Right renal pelvis (tissue), 4 donors: ENCODE results near the gene CSF3. TPM values are rescaled to one million over a fixed set of nuclear protein-coding genes. Genes with fewer than 3 reads are reported as not detected.

Experiments
- DNase-seq, 4 donors: peaks; one replicate each; pipeline ENCODE4 v3.0.0-alpha.2; 2013; ENCODE audit warnings: low read depth in 4 of 4, low spot score in 3 of 4, missing footprints in 1 of 4
- polyA plus RNA-seq, 4 donors: library from polyadenylated mRNA; unstranded; fragments of 120-200 nt; gene quantifications; one replicate each; pipeline ENCODE4 v1.2.1, GENCODE V29; 2013; ENCODE audit not compliant: insufficient read length in 4 of 4

Gene CSF3
- polyA plus RNA-seq, 4 donors = not detected

DNA sequence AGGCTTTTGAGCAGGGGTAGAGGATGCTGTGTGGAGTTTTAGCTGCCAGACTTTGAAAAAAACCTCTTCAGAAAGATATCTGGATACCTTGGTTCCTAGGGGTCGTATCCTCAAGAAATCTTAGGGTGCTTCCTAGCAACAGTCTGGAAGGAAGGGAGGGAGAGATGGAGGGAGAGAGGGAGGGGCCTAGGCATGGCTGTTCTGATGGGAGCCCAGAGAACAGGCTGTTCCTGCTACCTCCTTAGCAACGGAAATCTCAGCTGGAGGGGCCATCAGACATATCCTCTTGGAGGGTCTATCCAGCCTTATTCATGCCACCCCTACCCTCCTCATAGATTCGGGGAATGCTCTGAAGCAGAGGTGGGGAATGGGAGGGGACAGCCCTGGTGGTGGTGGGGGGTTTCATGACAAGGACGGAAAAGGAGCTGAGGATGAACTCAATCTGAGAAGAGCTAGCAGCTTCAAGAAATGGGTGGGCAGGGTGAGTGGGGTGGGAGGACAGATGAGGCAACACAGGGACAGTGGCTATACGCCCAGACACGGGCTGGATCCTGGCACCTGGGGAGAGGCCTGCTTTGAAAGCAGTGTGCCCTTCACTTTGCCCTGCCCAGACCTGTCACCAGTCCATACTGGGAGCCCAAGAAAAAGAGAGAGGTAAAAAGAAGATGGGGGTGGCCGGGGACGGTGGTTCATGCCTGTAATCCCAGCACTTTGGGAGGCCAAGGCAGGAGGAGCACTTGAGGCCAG is 44.7 kb downstream of the CSF3 start:
- no peak for DNase-seq

DNA sequence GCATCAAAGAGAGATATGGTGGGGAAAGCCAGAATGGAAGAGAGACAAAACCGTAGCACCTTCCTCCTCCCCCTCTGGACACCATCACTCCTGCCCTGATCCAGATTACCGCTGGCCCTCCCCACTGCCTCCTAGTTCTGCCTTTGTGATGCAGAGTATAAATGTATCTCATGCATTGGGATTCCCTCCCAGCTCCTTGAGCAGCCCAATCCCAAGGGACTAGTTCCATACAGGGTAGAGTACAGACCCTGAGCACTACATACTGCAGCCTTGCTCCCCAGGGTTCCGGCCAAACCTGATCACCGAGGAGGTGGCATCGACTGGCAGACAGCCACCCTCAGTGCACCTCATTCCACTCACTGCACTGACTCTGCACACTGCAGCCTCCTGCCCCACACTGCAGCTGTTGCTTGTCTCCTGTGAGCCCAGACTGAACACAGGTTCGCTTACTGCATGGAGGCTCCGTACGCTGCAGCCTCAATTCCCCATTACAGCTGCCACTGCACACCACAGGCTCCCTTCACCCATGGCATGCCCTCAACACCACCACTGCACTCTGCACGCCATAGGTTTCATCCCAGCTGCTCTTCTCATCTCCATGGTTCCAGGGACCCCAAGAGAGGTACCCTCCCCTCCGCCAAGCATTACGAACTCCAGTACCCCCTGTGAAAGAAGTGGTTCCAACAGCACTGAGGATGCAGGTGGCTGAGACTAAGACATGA is 45.8 kb downstream of the CSF3 start:
- no peak for DNase-seq

DNA sequence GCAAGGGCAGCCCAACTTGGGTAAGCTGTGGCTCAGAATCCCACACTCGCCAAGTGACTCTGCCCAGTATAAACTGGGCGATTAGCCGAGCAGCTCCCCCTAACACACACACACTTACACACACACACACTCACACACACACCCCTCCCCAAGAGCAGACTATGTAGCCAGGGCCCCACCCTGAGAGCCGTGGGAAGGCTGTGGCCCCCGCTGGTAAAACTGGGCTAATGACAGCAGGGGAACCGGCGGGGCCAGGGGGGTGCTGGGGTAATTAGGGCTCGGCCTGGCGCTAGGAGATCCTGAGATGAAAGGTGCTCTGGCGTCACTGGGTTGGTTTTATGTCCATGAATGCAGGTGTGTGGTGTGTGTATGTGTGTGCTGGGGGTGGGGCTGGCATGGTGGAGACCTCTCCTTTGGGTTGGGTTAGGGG is 46.4 kb downstream of the CSF3 start:
- DNase-seq = no peak

DNA sequence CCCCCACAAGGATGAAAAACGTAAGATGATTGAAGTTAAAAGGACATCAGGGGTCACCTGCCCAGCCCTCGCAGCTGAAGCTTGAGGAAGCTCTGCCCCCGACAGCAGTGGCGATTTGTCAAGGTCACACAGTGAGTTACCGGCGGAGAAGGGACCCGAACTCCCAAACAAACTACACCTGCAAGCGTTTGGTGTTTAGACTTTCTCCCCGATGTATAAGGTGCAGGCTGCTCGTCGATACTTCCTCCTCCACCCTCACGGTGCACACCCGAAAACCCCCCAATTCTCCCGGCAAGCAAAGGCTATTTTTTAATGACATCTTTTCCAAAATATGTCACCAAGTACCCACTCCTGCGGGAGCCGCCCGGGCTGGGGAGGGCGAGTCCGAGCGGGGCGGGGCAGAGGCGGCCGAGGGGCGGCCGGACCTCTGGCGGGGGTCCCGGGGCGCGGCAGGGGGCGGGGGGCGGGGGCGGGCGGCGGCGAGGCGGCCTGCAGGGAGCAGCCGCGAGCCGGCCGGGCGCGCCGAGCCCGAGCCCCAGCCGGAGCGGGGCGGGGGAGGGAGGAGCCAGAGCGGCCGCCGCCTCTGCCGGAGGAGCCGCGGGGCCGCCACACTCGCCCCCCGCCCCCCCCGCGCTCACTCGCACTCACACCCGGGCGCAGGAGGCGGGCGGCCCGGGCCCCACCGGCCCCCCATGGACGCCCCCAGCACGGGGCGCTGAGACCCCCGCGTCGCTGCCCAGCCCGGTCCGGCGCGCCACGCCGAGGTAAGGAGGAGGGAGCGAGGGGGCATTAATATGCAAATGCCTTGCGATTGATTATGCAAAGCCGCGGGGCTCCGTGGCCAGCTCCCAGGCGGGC is 47.3 kb downstream of the CSF3 start, which contains the start of gene THRA:
Gene THRA (plus strand): TSS at position 637 of the 858 bp plus-strand sequence. CDS start 11,524 bp downstream, outside the sequence.
- no peak for DNase-seq

DNA sequence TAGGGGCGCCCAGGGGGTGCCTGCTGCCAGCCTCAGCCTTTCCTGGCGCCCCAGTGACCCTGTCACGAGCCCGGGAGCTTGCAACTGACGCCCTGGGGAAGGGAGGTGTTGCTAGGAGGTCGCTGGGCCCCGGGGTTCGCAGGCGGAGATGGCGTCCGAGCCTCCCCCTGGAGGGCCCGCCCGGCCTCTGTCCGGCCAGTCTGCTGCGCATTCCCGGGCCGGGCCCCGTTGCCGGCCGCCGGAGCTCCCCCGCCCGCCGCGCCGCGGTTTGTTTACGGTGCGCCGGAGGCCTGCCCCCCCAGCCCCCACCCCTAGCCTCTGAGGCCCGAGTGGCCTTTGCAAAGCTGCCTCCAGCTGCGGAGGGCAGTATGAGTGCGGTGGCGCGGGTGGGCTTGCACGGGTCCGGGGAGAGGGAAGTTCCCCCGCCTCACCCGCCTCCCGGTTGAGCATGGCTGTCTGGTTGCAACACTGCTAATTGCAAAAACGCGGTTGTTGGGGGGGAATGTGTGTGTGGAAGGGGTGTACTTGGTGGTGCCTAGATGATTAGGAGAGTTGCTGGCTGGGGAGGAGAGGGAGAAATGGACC is 48.0 kb downstream of the CSF3 start:
- peak in 1 of 4 donors; percentile 21 for DNase-seq

DNA sequence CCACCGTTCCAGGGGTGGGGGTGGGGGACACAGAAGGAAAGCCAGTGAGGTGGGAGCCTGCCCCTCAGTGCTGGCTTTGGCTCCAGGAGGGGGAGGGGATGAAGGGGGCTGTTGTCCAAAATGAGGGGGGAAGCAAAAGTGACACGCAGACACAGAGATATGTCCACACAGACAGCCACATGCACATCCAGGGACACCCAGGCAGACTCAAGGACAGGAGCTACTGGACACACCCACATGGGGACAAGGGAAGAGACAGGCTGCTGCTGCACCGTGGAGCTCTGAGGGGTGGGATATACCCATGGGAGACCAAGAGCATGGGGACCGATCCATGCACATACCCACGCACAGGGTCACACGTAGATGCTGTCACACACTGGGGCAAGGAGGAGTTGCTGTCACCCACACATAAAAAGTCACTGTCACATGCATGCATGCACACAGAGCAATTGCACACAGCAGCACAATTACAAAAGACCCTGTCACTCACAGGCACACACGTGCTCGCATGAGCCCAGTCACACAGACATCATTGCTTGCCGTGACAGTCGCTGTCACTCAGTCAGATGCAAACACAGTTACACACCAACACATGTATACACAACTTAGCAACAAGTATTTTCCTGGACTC is 48.8 kb downstream of the CSF3 start:
- no peak for DNase-seq

DNA sequence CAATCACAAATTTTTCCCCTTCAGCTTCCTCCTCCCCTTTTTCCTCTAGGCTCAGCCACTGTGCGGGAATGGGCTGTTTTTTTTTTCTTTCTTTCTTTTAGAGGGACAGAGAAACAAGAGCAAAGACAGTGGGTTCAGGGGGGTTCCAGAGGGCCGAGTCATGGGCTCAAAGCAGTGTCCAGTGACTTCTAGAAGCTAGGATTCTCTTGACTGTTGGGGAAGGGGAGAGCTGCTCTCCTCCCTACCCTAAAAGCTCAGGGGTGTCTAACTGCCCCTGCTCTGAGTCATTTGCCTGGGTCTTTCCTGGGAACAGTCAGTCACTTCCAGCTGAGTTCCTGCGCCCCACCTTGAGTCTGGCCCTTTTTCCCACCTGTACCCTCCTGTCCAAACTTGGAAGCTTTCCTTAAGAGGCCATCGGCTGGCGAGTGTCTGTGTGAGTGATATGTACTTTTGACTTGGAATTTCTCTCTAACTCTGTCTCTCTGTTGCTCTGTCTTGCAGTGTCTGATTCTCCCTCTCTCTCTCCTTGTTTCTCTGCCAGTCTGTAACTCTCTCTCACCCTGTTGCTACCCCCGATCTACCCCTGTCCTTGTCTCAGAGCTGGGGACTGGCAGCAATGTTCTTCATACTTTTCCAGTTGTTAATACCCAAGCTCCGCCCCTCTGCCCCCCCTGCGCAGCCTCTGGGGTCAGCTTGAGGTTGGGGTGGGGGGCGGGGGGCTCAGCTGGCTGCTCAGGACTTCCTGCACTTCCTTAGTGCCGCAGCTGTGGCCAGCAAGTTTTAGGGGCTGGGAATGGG is 49.9 kb downstream of the CSF3 start:
- no peak for DNase-seq

DNA sequence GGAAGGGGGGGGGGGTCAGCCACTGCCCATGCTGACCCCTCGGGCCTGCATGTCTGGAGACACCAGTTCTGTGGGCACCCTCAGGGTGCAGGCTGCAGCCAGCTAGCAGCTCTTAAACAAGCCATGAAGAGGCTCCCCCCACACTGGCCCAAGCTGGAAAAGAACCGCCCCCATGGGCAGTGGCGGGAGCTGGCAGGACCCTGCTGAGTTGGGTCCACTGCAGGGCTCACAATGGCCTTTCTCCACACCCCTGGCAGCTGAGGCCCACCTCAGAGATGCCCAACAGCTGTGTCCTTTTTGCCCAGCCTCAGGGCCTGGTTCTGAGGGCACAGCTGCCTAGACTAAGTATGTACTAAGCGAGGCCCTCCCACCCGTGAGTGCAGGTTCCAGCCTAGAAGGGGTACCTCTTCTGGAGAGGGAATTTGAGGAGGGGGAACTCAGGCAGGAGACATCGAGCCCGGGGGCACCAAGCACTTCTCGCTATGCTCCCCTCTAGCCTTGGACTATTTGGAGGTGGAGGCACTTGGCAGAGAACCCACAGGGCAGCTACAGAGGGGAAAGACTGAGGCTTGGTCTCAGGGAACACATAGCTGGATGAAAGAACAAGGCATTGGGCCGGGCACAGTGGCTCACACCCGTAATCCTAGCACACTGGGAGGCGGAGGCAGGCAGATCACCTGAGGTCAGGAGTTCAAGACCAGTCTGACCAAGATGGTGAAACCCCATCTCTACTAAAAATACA is 50.7 kb downstream of the CSF3 start:
- DNase-seq = no peak

Other genes with a start within 250 kb of the CSF3 start
- gene IKZF3, start 151.1 kb upstream of the CSF3 start, polyA plus RNA-seq = under 1 TPM; 0.17 to 0.30 (median 0.22) TPM
- gene ZPBP2, start 147.2 kb upstream of the CSF3 start, polyA plus RNA-seq = under 1 TPM in 1 of 4 donors, not detected in 3; 0.04 TPM
- gene GSDMB, start 96.8 kb upstream of the CSF3 start, polyA plus RNA-seq = 10 to 100 TPM; 10.2 to 22.1 (median 11.2) TPM
- gene ORMDL3, start 87.8 kb upstream of the CSF3 start, polyA plus RNA-seq = 100 to 1,000 TPM in 1 of 4 donors, 10 to 100 TPM in 3; 92.5 to 110 (median 98.6) TPM
- under 1 TPM in 1 of 4 donors, not detected in 3; 0.17 TPM for gene LRRC3C, start 87.7 kb upstream of the CSF3 start, polyA plus RNA-seq
- 1 to 10 TPM in 3 of 4 donors, under 1 TPM in 1; 0.59 to 4.7 (median 2.4) TPM for gene GSDMA, start 52.4 kb upstream of the CSF3 start, polyA plus RNA-seq
- 100 to 1,000 TPM; 108 to 128 (median 115) TPM for gene PSMD3, start 34.6 kb upstream of the CSF3 start, polyA plus RNA-seq
- 100 to 1,000 TPM in 3 of 4 donors, 10 to 100 TPM in 1; 96.1 to 106 (median 103) TPM for gene MED24, start 39.0 kb downstream of the CSF3 start, polyA plus RNA-seq
- 10 to 100 TPM; 51.1 to 56.7 (median 55.3) TPM for gene THRA, start 47.5 kb downstream of the CSF3 start, polyA plus RNA-seq
- gene NR1D1, start 85.1 kb downstream of the CSF3 start, polyA plus RNA-seq = 1 to 10 TPM; 3.5 to 4.4 (median 4.1) TPM
- gene MSL1, start 106.5 kb downstream of the CSF3 start, polyA plus RNA-seq = 100 to 1,000 TPM; 137 to 189 (median 172) TPM
- gene CASC3, start 125.1 kb downstream of the CSF3 start, polyA plus RNA-seq = 100 to 1,000 TPM in 3 of 4 donors, 10 to 100 TPM in 1; 94.8 to 113 (median 102) TPM
- gene RAPGEFL1, start 162.0 kb downstream of the CSF3 start, polyA plus RNA-seq = 10 to 100 TPM in 2 of 4 donors, 1 to 10 TPM in 2; 6.6 to 10.5 (median 9.6) TPM
- 10 to 100 TPM; 29.4 to 32.0 (median 31.8) TPM for gene WIPF2, start 203.9 kb downstream of the CSF3 start, polyA plus RNA-seq